Measurements from ENCODE around the gene CTSZ. TPM values are rescaled to one million over a fixed set of nuclear protein-coding genes. Genes with fewer than 3 reads are reported as not detected.
"Not testable (repeated sequence)": the region's sequence is repeated elsewhere in the genome, so short reads cannot be mapped to it uniquely, and the experiment has no call there.

The CTSZ gene
- total and polyA plus RNA-seq, 9 donors: 36.7 to 301 (median 85.6) TPM

DNA sequence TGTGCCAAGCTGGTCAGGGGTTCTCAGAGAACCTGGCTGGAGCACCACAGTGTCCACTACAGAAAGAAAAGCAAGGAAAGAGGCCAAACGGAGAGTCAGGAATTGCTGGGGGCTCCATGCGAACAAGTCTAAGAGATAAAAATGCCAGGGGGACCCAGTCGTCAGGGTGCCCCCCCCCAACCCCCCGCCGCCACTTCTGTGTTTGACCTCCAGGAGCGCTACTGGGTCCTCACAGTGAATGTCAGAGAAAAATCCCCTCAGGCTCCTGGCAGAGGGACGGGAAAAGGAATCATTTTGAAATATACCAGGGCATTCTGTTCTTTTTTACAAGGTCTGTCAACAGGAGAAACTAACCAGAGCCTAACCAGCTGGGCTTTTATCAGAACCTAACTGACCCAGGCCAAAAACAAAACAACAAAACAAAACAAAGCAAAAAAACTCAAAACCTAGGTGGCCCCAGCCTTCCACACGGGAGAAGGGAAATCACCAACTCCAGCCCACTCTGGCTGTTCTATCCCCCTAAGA, 43.9 kb downstream of the CTSZ start:
- intact Hi-C loops (cut with DNase I): no loop called here
- Histone ChIP-seq H3K36me3 (no peaks in the 10 kb centered on the region), H3K4me3 (no peak overlapping the region), H3K4me1 (ENCODE audit: insufficient read depth) (no peaks in the 10 kb centered on the region), H3K27ac (no peak overlapping the region), H3K27me3 (no peaks in the 10 kb centered on the region), H3K9me3 (no peaks in the 10 kb centered on the region)
- 40 to 53% (median 49%) methylated on average over 8 of the region's 8 CpGs for WGBS, 3 donors
- DNase-seq: no peak
- TF ChIP-seq, protein P1, sequence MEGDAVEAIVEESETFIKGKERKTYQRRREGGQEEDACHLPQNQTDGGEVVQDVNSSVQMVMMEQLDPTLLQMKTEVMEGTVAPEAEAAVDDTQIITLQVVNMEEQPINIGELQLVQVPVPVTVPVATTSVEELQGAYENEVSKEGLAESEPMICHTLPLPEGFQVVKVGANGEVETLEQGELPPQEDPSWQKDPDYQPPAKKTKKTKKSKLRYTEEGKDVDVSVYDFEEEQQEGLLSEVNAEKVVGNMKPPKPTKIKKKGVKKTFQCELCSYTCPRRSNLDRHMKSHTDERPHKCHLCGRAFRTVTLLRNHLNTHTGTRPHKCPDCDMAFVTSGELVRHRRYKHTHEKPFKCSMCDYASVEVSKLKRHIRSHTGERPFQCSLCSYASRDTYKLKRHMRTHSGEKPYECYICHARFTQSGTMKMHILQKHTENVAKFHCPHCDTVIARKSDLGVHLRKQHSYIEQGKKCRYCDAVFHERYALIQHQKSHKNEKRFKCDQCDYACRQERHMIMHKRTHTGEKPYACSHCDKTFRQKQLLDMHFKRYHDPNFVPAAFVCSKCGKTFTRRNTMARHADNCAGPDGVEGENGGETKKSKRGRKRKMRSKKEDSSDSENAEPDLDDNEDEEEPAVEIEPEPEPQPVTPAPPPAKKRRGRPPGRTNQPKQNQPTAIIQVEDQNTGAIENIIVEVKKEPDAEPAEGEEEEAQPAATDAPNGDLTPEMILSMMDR (IDR thresholded peaks at IDR 0.05): no peak
- no peak for TF ChIP-seq POLR2A (IDR thresholded peaks at IDR 0.05)
- no peak for TF ChIP-seq EP300 (IDR thresholded peaks at IDR 0.05)

DNA sequence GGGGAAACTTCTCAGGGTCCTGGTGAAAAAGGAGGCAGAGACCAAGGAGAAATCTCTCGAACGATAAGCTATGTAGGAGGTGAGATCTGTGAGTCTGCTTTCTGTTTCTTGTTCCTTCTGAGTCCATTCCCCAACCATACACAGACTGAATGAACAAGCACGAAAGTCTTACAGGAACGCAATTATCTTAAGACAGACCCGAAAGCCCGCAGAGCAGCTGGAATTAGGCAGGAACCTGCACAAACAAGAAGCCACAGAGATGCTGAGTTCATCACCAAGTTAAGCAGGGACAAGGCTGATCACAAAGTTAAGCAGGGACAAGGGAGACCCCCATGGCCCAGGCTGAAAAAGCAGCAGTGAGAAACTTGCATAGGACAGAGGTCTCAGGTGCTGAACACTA, 47.4 kb downstream of the CTSZ start:
- 57 to 76% (median 60%) methylated on average over 6 of the region's 6 CpGs for WGBS, 3 donors
- Histone ChIP-seq H3K4me1 (ENCODE audit: insufficient read depth) (no peaks in the 10 kb centered on the region), H3K36me3 (no peaks in the 10 kb centered on the region), H3K27ac (no peak overlapping the region), H3K9me3 (no peaks in the 10 kb centered on the region), H3K27me3 (no peaks in the 10 kb centered on the region), H3K4me3 (no peak overlapping the region)
- intact Hi-C loops (cut with DNase I): no loop called here
- no peak for TF ChIP-seq EP300 (IDR thresholded peaks at IDR 0.05)
- TF ChIP-seq POLR2A (IDR thresholded peaks at IDR 0.05): no peak
- TF ChIP-seq, protein P1 (IDR thresholded peaks at IDR 0.05): no peak
- DNase-seq: no peak

DNA sequence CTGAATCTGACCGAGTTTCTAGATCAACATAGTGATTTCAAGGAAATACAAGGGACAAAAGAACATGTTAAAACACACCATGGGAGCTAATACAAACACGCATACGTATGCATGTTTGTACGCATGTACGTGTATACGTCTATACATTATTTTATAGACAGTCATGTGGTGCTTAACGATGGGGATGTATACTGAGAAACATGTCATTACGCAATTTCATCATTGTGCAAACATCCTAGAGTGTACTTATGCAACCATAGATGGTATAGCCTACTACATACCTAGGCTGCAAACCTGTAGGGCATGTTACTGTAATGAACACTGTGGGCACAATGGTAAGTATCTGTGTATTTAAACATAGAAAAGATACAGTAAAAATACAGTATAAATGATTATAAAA, 51.0 kb downstream of the CTSZ start:
- Histone ChIP-seq H3K27me3 (no peaks in the 10 kb centered on the region), H3K9me3 (no peaks in the 10 kb centered on the region), H3K4me1 (ENCODE audit: insufficient read depth) (no peaks in the 10 kb centered on the region), H3K4me3 (no peak overlapping the region), H3K36me3 (no peaks in the 10 kb centered on the region), H3K27ac (no peak overlapping the region)
- TF ChIP-seq POLR2A (IDR thresholded peaks at IDR 0.05) (no peak), EP300 (IDR thresholded peaks at IDR 0.05) (no peak)
- no peak for DNase-seq
- 87 to 93% (median 90%) methylated on average over 8 of the region's 8 CpGs for WGBS, 3 donors
- intact Hi-C loops (cut with DNase I): no loop called here

DNA sequence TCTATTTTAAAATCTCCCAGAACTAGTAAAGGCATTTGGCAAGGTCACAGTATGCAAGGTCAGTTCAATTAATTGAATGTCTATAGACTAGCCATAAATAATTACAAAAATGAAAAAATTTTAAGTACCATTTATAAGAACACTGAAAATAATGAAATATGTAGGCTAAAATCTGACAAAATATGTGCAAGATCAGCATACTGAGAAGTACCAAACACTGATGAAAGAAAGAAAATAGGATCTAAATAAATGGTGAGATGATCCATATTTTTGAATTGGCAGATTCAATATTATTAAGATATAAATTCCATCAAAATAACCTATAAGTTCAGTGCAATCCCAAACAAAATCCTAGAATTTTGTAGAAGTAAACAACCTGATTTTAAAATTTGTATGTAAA, 54.0 kb downstream of the CTSZ start:
- TF ChIP-seq, protein P1 (IDR thresholded peaks at IDR 0.05): no peak
- TF ChIP-seq EP300 (IDR thresholded peaks at IDR 0.05): no peak
- no peak for TF ChIP-seq POLR2A (IDR thresholded peaks at IDR 0.05)
- DNase-seq: no peak
- no peak overlapping the region for H3K4me3 ChIP-seq
- H3K36me3 ChIP-seq: no peaks in the 10 kb centered on the region
- H3K27ac ChIP-seq: no peak overlapping the region
- H3K4me1 ChIP-seq (ENCODE audit: insufficient read depth): no peaks in the 10 kb centered on the region
- H3K9me3 ChIP-seq: no peaks in the 10 kb centered on the region
- intact Hi-C loops (cut with DNase I): no loop called here
- H3K27me3 ChIP-seq: no peaks in the 10 kb centered on the region

DNA sequence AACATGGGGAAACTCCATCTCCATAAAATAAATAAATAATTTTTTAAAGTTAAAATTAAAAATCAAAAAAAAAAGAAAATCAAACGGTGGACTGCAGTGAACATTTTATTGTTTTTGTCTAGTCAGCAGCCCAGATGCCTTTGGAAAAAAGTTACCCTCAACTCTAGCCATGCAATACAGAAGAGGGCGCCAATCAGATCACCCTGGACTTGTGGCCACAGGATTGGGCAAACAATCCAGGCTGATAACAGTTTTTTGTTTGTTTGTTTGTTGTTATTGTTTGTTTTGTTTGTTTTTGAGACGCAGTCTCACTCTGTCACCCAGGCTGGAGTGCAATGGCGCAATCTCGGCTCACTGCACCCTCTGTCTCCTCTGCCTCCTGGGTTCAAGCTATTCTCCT, 56.5 kb downstream of the CTSZ start:
- TF ChIP-seq, protein P1 (IDR thresholded peaks at IDR 0.05): no peak
- Histone ChIP-seq H3K4me3 (no peak overlapping the region), H3K36me3 (no peaks in the 10 kb centered on the region), H3K27ac (no peak overlapping the region), H3K4me1 (ENCODE audit: insufficient read depth) (no peaks in the 10 kb centered on the region), H3K27me3 (no peaks in the 10 kb centered on the region), H3K9me3 (no peaks in the 10 kb centered on the region)
- intact Hi-C loops (cut with DNase I): no loop called here
- no peak for DNase-seq
- WGBS, 3 donors: 78 to 83% (median 81%) methylated on average over 5 of the region's 5 CpGs

DNA sequence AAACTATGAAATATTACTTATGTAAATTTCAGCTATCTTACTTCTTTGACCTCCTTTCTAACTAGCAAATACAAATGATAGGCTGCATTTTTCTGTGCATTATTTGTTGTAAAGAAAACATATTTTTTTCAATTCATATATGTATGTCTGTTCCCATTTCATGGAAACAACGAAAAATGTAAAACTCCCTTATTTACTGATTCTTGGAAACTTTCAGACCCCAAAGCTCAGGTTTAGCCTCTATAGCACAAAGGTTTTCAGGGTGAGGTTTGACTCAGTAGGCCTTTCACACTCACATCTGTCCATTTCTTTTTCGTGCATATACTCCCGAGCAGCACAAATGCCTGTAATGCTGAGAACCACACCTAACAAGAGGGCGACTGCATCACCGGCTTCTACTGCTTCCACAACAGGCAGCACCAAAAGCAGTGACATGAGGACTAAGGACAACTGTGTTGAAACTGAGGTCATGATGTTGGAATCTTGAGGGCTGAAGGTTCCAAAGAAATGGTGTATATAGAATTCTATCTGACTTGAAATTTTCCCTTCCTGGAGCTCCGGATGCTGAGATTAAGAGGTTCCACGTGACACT, 59.2 kb downstream of the CTSZ start:
- DNase-seq; H3K9me3 ChIP-seq; H3K27me3 ChIP-seq; intact Hi-C loops (cut with DNase I); H3K27ac ChIP-seq; H3K4me1 ChIP-seq (ENCODE audit: insufficient read depth); H3K36me3 ChIP-seq; H3K4me3 ChIP-seq: not testable (repeated sequence)
- whole genome bisulfite sequencing, 3 donors: 77 to 85% (median 81%) methylated on average over 7 of the region's 7 CpGs
